Measurements from ENCODE around the gene MRLN.
"Not testable (repeated sequence)": the region's sequence is repeated elsewhere in the genome, so short reads cannot be mapped to it uniquely, and the experiment has no call there.

Gene MRLN

DNA sequence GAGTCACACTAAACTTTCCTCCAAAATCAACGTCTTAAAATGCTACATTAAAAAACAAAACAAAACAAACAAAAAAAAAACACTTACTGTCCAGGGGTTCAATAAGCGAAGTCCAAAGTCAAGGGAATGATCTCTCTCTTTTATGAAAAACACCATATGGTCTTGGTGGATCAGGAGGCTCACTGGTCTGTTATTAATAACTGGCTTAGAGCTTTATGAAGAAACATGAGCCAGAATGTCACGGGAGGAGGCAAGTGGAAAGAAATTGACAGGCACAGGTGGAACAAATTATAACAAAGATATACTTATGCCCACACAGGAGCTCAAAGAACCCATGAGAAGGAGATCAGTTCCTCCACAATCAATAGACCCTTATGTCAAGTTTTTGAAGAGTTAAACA is at the start of gene MRLN:
TSS of gene MRLN (minus strand) at position 189 of the 400 bp plus-strand sequence.
- Histone ChIP-seq H3K4me3 (no peak within 1 kb of the TSS), H3K27me3 (no peaks in the 10 kb centered on the region), H3K27ac (no peak within 1 kb of the TSS), H3K4me1 (no peaks in the 10 kb centered on the region), H3K9me3 (no peaks in the 10 kb centered on the region), H3K36me3 (no peaks in the 10 kb centered on the region)
- intact Hi-C loops (cut with DNase I; ENCODE audit: low total_unique reads), result no loop called here
- DNase-seq, result no peak
- TF ChIP-seq, protein P1, sequence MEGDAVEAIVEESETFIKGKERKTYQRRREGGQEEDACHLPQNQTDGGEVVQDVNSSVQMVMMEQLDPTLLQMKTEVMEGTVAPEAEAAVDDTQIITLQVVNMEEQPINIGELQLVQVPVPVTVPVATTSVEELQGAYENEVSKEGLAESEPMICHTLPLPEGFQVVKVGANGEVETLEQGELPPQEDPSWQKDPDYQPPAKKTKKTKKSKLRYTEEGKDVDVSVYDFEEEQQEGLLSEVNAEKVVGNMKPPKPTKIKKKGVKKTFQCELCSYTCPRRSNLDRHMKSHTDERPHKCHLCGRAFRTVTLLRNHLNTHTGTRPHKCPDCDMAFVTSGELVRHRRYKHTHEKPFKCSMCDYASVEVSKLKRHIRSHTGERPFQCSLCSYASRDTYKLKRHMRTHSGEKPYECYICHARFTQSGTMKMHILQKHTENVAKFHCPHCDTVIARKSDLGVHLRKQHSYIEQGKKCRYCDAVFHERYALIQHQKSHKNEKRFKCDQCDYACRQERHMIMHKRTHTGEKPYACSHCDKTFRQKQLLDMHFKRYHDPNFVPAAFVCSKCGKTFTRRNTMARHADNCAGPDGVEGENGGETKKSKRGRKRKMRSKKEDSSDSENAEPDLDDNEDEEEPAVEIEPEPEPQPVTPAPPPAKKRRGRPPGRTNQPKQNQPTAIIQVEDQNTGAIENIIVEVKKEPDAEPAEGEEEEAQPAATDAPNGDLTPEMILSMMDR (IDR thresholded peaks at IDR 0.05), result no peak

DNA sequence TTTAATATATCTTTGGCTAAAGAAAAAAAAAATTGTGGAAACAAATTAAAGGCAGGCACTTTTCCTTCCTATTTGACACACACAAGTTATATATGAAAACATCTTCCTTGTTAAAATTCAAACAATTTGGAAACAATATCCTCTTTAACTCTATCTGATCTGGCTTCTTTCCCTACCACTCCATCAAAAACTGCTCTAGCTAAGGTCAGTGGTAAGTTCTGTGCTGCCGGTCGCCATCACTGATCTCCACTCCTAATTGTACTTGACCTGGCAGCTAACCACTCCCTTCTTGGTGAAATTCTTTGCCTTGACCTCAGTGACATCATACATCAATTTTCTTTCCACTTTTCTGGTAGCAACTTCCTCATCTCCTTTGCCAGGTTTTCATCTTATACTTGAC is 47.9 kb upstream of the MRLN start:
- Histone ChIP-seq H3K27ac (no peak overlapping the region), H3K36me3 (peaks cover 44 to 59% (median 48%) of the 10 kb centered on the region in 3 donors)
- intact Hi-C loops (cut with DNase I; ENCODE audit: low total_unique reads), result loop anchor here (10.0 kb wide), 1 partner anchor 166 kb away; no protein-coding TSS in a partner anchor

DNA sequence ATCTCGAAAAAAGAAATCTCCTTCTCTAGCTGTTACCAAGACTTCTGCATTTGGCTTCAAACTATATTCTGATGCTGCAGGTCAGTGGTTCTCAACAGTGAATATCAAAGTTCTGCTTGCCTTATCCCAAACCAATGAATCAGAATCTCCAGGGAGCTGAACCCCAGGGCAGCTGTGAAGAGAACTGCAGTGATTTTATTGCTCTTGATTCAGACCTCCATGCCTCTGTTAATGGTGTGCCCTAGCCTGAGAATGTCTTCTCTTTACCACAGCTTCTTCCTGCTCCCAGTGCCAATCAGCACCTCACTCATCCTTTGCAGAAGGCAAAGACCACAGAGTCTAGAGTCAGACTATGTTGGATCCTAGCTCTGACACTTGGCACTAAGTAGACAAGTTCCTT is 46.2 kb upstream of the MRLN start:
- TF ChIP-seq, protein P1 (IDR thresholded peaks at IDR 0.05), result no peak
- intact Hi-C loops (cut with DNase I; ENCODE audit: low total_unique reads), result no loop called here
- Histone ChIP-seq H3K9me3 (no peaks in the 10 kb centered on the region), H3K4me1 (peaks cover 0 to 15% (median 3%) of the 10 kb centered on the region in 4 donors), H3K27me3 (no peaks in the 10 kb centered on the region), H3K4me3 (no peak overlapping the region), H3K36me3 (peaks cover 36 to 56% (median 43%) of the 10 kb centered on the region in 3 donors), H3K27ac (no peak overlapping the region)
- DNase-seq, result no peak

More for the DNA sequence above, 47.9 kb upstream of the MRLN start:
- H3K27me3 ChIP-seq, result no peaks in the 10 kb centered on the region
- no peak overlapping the region for H3K4me3 ChIP-seq
- no peak for DNase-seq
- peaks cover 0 to 15% (median 3%) of the 10 kb centered on the region in 4 donors for H3K4me1 ChIP-seq
- TF ChIP-seq, protein P1 (IDR thresholded peaks at IDR 0.05), result no peak
- H3K9me3 ChIP-seq, result no peaks in the 10 kb centered on the region

DNA sequence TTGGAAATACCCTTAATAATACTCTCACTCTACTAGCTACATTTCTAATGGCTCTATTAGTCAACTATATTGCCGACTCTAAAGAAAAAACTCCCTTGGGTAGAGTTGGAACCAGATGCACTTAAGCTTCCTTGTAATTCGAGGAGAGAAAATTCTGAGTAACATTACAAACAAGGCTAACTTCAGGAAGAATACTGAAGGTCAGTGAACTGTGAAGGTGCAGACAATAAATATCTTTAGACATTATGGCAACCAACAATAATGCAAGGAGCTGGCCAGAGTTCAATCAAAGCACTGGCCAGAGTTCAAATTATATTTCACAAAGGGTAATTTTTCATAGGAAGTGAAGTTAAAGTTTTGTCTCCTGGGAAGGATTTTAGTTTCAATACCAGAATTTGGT is 40.7 kb upstream of the MRLN start:
- Histone ChIP-seq H3K36me3 (peaks cover 53 to 69% (median 56%) of the 10 kb centered on the region in 3 donors), H3K9me3 (no peaks in the 10 kb centered on the region), H3K4me1 (peaks cover 0 to under 1% (median 0%) of the 10 kb centered on the region in 4 donors), H3K27ac (no peak overlapping the region), H3K27me3 (no peaks in the 10 kb centered on the region), H3K4me3 (no peak overlapping the region)
- TF ChIP-seq, protein P1 (IDR thresholded peaks at IDR 0.05), result no peak
- no peak for DNase-seq
- intact Hi-C loops (cut with DNase I; ENCODE audit: low total_unique reads), result no loop called here

DNA sequence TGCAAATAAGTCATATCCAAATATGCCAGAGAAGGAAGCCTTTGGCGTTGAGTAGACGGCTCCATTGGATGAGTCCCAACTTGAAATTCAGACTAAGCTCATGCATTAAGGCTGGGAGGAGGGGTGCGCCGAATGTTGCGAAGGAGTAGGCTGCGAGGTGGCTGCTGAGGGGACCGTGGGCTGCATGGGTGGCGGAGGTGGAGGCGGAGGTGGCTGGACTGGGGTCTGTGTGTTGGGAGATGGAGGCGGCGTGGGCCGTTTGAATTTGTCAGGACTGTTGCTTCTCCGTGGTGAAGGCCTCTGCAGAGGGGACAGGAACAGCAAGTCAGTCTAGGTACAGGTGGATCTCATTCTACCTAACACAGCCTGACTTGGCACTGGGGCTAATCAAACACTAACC is 39.6 kb upstream of the MRLN start:
- H3K27ac ChIP-seq, result no peak overlapping the region
- no peaks in the 10 kb centered on the region for H3K27me3 ChIP-seq
- DNase-seq, result no peak
- H3K36me3 ChIP-seq, result peaks cover 56 to 77% (median 57%) of the 10 kb centered on the region in 3 donors
- intact Hi-C loops (cut with DNase I; ENCODE audit: low total_unique reads), result no loop called here
- H3K4me1 ChIP-seq, result no peaks in the 10 kb centered on the region
- H3K4me3 ChIP-seq, result no peak overlapping the region
- H3K9me3 ChIP-seq, result no peaks in the 10 kb centered on the region
- TF ChIP-seq, protein P1 (IDR thresholded peaks at IDR 0.05), result no peak

DNA sequence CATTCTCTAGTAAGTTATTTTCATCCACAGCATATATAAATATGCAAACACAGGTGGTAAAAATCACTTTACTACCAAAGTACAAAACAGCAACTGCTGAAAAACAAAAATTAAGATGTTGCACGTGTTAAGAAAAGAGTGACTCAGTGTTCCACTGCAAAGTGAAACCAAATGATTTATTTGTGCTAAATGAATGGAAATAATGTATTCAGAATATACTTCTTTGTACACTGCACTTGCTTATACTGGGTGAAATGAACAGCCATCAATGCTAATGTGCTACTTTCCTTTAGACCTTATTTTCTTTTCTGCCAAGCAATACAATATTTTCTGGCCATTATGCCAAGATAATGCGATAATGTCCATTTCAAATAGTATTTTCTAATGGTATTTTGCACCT is 38.3 kb upstream of the MRLN start:
- Histone ChIP-seq H3K27ac (no peak overlapping the region), H3K4me3 (no peak overlapping the region), H3K27me3 (no peaks in the 10 kb centered on the region), H3K4me1 (no peaks in the 10 kb centered on the region), H3K36me3 (peaks cover 50 to 72% (median 50%) of the 10 kb centered on the region in 3 donors), H3K9me3 (no peaks in the 10 kb centered on the region)
- TF ChIP-seq, protein P1 (IDR thresholded peaks at IDR 0.05), result no peak
- DNase-seq, result no peak
- intact Hi-C loops (cut with DNase I; ENCODE audit: low total_unique reads), result no loop called here

DNA sequence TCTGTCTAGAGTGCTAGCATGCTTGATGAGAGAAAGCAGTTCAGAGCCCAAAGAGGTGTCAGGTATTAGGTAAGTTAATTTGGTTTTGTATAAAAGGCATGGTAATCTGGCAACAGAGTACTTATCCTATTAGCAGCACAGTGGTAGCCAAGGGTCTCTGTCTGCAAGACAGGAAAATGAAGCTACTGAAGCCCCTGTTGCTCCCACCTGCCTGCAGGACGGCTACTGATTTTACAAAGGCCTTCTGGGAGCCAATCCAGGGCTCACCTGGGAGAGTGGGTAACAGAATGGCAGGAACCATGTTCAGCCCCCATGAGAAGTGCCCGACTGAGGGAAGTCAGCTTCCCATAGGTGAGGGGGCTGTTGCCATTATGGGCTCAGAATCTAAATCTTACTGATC is 36.8 kb upstream of the MRLN start:
- H3K4me1 ChIP-seq; H3K9me3 ChIP-seq; H3K27ac ChIP-seq; DNase-seq; H3K4me3 ChIP-seq; intact Hi-C loops (cut with DNase I; ENCODE audit: low total_unique reads); H3K27me3 ChIP-seq: not testable (repeated sequence)
- H3K36me3 ChIP-seq, result peaks cover 40 to 59% (median 41%) of the 10 kb centered on the region in 3 donors

DNA sequence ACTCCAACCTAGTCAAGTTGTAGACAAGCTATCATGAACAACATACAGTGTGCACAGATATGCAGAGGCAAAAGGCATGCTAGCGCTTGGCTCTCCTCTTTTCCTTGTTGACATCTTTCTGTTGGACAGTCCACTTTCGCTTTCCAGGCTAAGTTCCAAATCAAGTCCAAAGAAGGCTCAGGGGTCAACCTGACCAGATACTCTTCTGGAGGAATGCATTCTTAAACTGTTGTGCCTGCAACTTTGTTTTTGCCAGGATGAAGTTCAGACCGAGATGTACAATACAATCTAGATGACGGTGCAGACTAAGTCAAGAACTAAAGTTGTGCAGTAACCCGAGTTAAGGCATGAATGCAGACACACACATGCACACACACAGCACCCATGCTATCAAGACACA is 35.7 kb upstream of the MRLN start:
- H3K36me3 ChIP-seq, result peaks cover 31 to 50% (median 32%) of the 10 kb centered on the region in 3 donors
- H3K4me1 ChIP-seq; H3K27me3 ChIP-seq; H3K4me3 ChIP-seq; H3K9me3 ChIP-seq; H3K27ac ChIP-seq; intact Hi-C loops (cut with DNase I; ENCODE audit: low total_unique reads); DNase-seq: not testable (repeated sequence)
